Activated naive CD4-positive, alpha-beta T cell treated with anti-CD3 and anti-CD28 coated beads for 36 hours (primary cell): Measurements from ENCODE around the gene ADD2. TPM values are rescaled to one million over a fixed set of nuclear protein-coding genes. Genes with fewer than 3 reads are reported as not detected.
"Not testable (repeated sequence)": the region's sequence is repeated elsewhere in the genome, so short reads cannot be mapped to it uniquely, and the experiment has no call there.

Experiments
- CTCF ChIA-PET: fragments of 350-600 bp; sonication (Branson Sonifier 250); formaldehyde crosslinking; loops from one replicate; lab custom pipeline; 2021; ENCODE audit warnings: antibody characterized with exemption; lab: Charles Lee
- DNase-seq: peaks from one replicate; pipeline ENCODE4 v3.0.0-alpha.2; 2020
- H3K27ac Mint-ChIP-seq: one replicate; pipeline ENCODE4 v1.8.0; 2021; ENCODE audit warnings: mild to moderate bottlenecking, mixed read lengths
- H3K27me3 Mint-ChIP-seq: one replicate; pipeline ENCODE4 v1.8.0; 2021; ENCODE audit warnings: low read depth, mixed read lengths
- H3K36me3 Mint-ChIP-seq: one replicate; pipeline ENCODE4 v1.8.0; 2021; ENCODE audit warnings: low read depth, mixed read lengths
- H3K4me1 Mint-ChIP-seq: one replicate; pipeline ENCODE4 v1.8.0; 2021; ENCODE audit warnings: low read depth, mixed read lengths
- H3K4me3 Mint-ChIP-seq: one replicate; pipeline ENCODE4 v1.8.0; 2021; ENCODE audit warnings: mild to moderate bottlenecking, moderate library complexity, mixed read lengths
- H3K9me3 Mint-ChIP-seq: one replicate; pipeline ENCODE4 v1.8.0; 2021; ENCODE audit warnings: mixed read lengths
- intact Hi-C: fragments of 100-400 bp; cut with micrococcal nuclease; formaldehyde crosslinking; loops from one replicate; pipeline ENCODE4 v1.15.1; 2023
- total RNA-seq, 2 experiments: library from RNA; stranded (reverse); gene quantifications; one replicate each; pipeline ENCODE4 v1.2.3, GENCODE V29; 2021

The ADD2 gene
- total RNA-seq, 2 experiments from 2014 or later = 42.9 to 46.2 TPM

DNA sequence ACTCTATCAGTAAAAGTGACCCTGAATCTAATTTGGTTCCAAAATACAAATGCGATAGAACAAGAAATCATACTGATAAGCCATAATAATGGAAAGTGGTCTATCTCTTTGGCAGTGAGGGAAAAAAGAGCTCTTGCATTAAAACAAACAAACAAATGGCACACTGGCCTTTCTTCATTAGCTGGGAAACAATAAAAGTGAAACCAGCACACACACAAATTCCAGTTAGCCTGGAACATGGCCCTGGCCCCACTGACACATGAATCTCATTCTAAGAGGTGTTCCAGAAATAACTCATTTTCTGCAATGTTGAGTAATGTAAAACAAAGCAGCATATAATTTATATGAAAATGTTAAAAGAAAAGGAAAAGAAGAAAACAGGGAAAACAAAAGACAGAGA lies 135.0 kb downstream of the ADD2 start:
- DNase-seq = no peak
- H3K9me3 Mint-ChIP-seq = peaks cover 4% of the 10 kb centered on the region
- intact Hi-C loops = no loop called here
- no peaks in the 10 kb centered on the region for H3K27me3 Mint-ChIP-seq
- H3K27ac Mint-ChIP-seq = no peak overlapping the region
- CTCF ChIA-PET = interaction anchor here (0.6 kb wide), 1 partner anchor 10 kb away, joined by 3 read pairs; no protein-coding TSS in a partner anchor
- no peaks in the 10 kb centered on the region for H3K36me3 Mint-ChIP-seq
- peaks cover 5% of the 10 kb centered on the region for H3K4me1 Mint-ChIP-seq
- no peak overlapping the region for H3K4me3 Mint-ChIP-seq

DNA sequence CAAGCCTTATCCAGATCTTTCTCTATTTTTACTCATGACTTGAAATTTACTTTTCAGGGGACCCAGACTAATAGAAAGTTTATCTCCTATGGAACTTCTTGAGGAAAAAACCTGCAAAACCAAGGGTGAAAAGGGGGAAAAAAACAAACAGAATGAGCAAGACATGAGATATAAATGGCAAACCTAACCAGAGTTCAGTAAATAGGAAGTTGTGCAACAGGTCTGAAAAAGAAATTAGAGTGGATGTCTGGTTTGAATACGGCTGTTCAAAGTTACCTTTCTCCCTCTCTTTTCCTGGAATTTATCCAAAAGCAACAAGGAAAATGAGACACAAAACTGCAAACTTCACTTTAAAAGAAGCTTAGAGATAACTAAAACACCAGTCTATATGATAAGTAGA lies 135.6 kb downstream of the ADD2 start:
- intact Hi-C loops = no loop called here
- CTCF ChIA-PET = interaction anchor here (0.6 kb wide), 1 partner anchor 11 kb away, joined by 3 read pairs; no protein-coding TSS in a partner anchor
- no peaks in the 10 kb centered on the region for H3K27me3 Mint-ChIP-seq
- no peak overlapping the region for H3K4me3 Mint-ChIP-seq
- peaks cover 3% of the 10 kb centered on the region for H3K9me3 Mint-ChIP-seq
- H3K36me3 Mint-ChIP-seq = no peaks in the 10 kb centered on the region
- H3K4me1 Mint-ChIP-seq = peaks cover 4% of the 10 kb centered on the region
- no peak overlapping the region for H3K27ac Mint-ChIP-seq
- no peak for DNase-seq

DNA sequence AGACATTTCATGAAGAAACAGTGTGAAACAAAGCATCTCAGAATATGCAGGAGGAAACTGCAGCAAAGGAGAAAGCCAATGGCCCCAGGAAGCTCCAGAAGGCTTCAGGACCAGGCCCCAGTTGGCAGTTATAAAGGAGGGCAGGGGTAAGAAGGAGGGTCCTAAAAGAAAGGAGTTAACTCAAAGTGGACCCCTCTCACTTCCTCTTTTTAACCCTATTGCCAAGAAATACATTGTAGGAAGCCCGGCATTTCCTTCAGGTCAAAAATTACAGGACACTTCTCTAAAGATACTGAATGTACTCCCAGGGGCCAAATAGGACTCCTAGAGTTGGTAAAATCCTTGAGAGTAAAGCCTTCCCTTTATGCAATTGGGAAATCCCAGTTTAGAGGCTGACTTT lies 137.2 kb downstream of the ADD2 start:
- no peak for DNase-seq
- Mint-ChIP-seq H3K9me3 (peaks cover 3% of the 10 kb centered on the region), H3K36me3 (no peaks in the 10 kb centered on the region), H3K4me1 (peaks cover 2% of the 10 kb centered on the region), H3K4me3 (no peak overlapping the region), H3K27ac (no peak overlapping the region), H3K27me3 (no peaks in the 10 kb centered on the region)
- CTCF ChIA-PET = interaction anchor here (1.1 to 1.2 kb wide), 2 partner anchors 14 to 289 kb away, joined by 3 to 5 read pairs; no protein-coding TSS in a partner anchor
- intact Hi-C loops = no loop called here

DNA sequence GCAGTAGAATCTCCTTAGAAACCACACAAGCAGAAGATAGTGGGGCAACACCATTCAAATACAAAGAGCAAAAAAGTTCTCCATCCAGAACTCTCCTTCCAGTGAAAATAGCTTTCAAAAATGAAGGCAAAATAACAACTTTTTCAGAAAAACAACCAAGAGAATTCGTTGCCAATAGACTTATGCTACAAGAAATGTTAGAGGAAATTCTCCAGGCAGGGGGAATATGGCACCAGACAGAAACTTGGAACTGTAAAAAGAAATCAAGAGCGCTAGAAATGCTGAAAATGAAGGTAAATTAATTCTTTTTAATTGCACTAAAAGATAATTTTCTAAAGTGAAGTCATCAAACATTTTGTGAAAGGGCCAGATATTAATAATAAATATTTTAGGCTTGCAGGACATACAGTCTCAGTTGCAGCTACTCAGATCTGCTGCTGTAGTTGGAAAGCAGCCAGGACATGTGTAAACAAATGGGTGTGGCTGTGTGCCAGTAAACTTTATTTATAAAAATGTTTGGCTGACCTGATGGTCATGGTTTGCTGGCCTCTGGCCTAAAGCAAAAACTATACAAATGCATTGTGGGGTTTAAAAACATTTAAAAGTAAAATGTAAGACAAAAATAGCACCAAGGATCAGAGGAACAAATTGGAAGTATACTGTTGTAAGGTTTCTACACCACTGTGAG lies 140.6 kb downstream of the ADD2 start:
- no peaks in the 10 kb centered on the region for H3K27me3 Mint-ChIP-seq
- CTCF ChIA-PET = interaction anchor here (0.6 kb wide), 1 partner anchor 324 kb away, joined by 3 read pairs; no protein-coding TSS in a partner anchor
- no peaks in the 10 kb centered on the region for H3K4me1 Mint-ChIP-seq
- no peaks in the 10 kb centered on the region for H3K36me3 Mint-ChIP-seq
- intact Hi-C loops = no loop called here
- H3K9me3 Mint-ChIP-seq = no peaks in the 10 kb centered on the region
- DNase-seq = no peak
- no peak overlapping the region for H3K4me3 Mint-ChIP-seq
- no peak overlapping the region for H3K27ac Mint-ChIP-seq

GRCh38 chr2:70626254-70626990 lies 141.6 kb downstream of the ADD2 start:
- Mint-ChIP-seq H3K4me3 (no peak overlapping the region), H3K27me3 (no peaks in the 10 kb centered on the region), H3K36me3 (no peaks in the 10 kb centered on the region), H3K9me3 (no peaks in the 10 kb centered on the region), H3K27ac (no peak overlapping the region), H3K4me1 (no peaks in the 10 kb centered on the region)
- no peak for DNase-seq
- intact Hi-C loops = no loop called here
- CTCF ChIA-PET = interaction anchor here (1.2 kb wide), 1 partner anchor 9 kb away, joined by 6 read pairs; no protein-coding TSS in a partner anchor

DNA sequence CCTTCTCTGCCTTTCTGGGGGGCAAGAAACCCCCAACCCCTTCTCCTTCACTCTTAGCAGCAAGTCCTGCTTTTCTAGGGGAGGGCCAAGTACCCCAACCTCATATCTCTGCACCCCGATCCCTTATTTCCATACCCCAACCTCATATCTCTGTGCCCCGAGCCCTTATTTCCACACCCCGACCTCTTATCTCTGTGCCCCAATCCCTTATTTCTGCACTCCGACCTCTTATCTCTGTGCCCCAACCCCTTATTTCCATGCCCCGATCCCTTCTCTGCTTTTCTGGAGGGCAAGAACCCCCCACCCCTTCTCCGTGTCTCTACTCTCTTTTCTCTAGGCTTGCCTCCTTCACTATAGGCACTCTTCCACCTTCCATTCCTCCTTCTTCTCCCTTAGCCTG lies 146.5 kb downstream of the ADD2 start:
- H3K27me3 Mint-ChIP-seq, DNase-seq, intact Hi-C loops, H3K4me1 Mint-ChIP-seq, H3K4me3 Mint-ChIP-seq, CTCF ChIA-PET, H3K36me3 Mint-ChIP-seq, H3K9me3 Mint-ChIP-seq, H3K27ac Mint-ChIP-seq: not testable (repeated sequence)

GRCh38 chr2:70620020-70620419 lies 148.0 kb downstream of the ADD2 start:
- no peak for DNase-seq
- Mint-ChIP-seq H3K4me1 (no peaks in the 10 kb centered on the region), H3K36me3 (no peaks in the 10 kb centered on the region), H3K4me3 (no peak overlapping the region), H3K9me3 (no peaks in the 10 kb centered on the region), H3K27ac (no peak overlapping the region), H3K27me3 (no peaks in the 10 kb centered on the region)
- intact Hi-C loops = no loop called here
- CTCF ChIA-PET = interaction anchor here (0.6 to 5.9 kb wide), 9 partner anchors 9 to 316 kb away, joined by 3 to 66 read pairs (median 4); partner anchors contain the start of gene ADD2

GRCh38 chr2:70619167-70619566 lies 148.8 kb downstream of the ADD2 start:
- H3K36me3 Mint-ChIP-seq = no peaks in the 10 kb centered on the region
- H3K4me1 Mint-ChIP-seq = no peaks in the 10 kb centered on the region
- H3K27me3 Mint-ChIP-seq = no peaks in the 10 kb centered on the region
- CTCF ChIA-PET = interaction anchor here (0.9 to 5.9 kb wide), 11 partner anchors 9 to 315 kb away, joined by 3 to 66 read pairs (median 9); partner anchors contain the start of genes ADD2 and TGFA
- no peak overlapping the region for H3K27ac Mint-ChIP-seq
- intact Hi-C loops = no loop called here
- no peak for DNase-seq
- H3K9me3 Mint-ChIP-seq = no peaks in the 10 kb centered on the region
- H3K4me3 Mint-ChIP-seq = no peak overlapping the region

DNA sequence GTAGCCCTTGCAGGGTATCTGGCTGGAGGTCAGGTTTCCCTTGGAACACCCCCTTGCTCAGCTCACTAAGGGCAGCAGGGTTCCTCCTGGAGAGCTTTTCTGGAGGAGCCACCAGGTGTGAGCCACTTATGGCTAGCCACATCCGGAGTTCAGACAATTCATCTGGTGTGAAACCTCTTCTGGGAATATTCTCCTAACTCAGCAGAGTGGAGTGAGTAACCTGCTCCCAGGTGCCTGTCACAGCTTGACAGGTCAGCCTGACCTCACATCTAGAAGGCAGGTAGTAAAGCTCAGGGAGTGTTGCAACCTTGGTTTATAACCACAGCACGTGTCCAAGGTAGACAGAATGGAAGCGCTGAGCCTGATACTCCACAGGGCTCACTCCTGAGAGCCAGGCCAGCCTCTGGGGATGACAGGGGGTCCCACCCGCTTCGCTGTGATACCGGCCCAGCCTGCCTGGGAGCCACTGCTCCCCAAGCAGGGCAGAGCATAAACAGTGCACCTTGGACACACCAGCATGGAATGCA lies 151.8 kb downstream of the ADD2 start:
- H3K27ac Mint-ChIP-seq = no peak overlapping the region
- H3K36me3 Mint-ChIP-seq = no peaks in the 10 kb centered on the region
- no peaks in the 10 kb centered on the region for H3K4me1 Mint-ChIP-seq
- CTCF ChIA-PET = interaction anchor here (0.7 to 5.9 kb wide), 3 partner anchors 276 to 313 kb away, joined by 6 to 66 read pairs (median 10); no protein-coding TSS in a partner anchor
- intact Hi-C loops = no loop called here
- no peaks in the 10 kb centered on the region for H3K9me3 Mint-ChIP-seq
- DNase-seq = no peak
- H3K4me3 Mint-ChIP-seq = no peak overlapping the region
- no peaks in the 10 kb centered on the region for H3K27me3 Mint-ChIP-seq

DNA sequence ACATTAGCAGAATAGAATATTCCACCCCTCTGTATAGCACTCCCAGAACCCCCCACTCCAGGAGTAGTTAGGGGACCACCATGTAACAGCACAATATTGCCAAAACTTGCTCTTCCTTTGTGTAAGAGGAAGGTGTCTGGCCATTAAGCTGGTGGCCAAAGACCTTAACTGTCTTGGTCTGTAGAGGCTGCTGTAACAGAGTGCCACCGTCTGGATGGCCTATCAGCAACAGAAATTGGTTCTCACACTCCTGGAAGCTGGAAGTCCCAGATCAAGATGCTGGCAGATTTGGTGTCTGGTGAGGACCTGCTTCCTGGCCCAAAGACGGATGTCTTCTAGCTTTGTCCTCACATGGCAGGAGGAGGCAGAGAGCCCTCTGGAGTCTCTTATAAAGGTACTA lies 152.8 kb downstream of the ADD2 start:
- Mint-ChIP-seq H3K4me1 (no peaks in the 10 kb centered on the region), H3K36me3 (no peaks in the 10 kb centered on the region), H3K4me3 (no peak overlapping the region), H3K9me3 (no peaks in the 10 kb centered on the region), H3K27me3 (no peaks in the 10 kb centered on the region), H3K27ac (no peak overlapping the region)
- CTCF ChIA-PET = interaction anchor here (1.7 to 5.9 kb wide), 2 partner anchors 275 to 311 kb away, joined by 10 to 66 read pairs; no protein-coding TSS in a partner anchor
- no peak for DNase-seq
- intact Hi-C loops = no loop called here

GRCh38 chr2:70613521-70613920 lies 154.5 kb downstream of the ADD2 start:
- Mint-ChIP-seq H3K27me3 (no peaks in the 10 kb centered on the region), H3K36me3 (no peaks in the 10 kb centered on the region), H3K27ac (no peak overlapping the region), H3K4me3 (no peak overlapping the region), H3K4me1 (no peaks in the 10 kb centered on the region), H3K9me3 (no peaks in the 10 kb centered on the region)
- no peak for DNase-seq
- intact Hi-C loops = no loop called here
- CTCF ChIA-PET = interaction anchor here (0.6 kb wide), 1 partner anchor 49 kb away, joined by 3 read pairs; no protein-coding TSS in a partner anchor

DNA sequence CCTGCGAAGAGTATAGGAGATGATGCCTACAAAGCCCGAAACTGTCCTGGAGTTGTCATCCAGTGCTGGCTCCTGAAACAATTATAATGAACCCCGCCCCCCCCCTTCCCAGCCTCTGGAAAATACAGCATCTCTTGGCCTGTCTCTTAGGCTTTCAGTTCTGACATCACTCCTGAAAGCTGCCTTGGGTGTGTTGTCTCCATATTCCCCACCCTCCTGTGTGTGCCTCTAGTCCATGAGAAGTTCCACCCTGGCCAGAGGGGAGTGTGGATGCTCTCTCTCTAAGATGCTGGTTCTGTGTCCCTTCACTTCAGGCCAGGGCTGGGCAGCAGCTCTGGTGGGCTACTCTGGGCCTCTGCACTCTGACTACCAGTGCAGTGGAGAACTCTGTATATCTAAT lies 155.4 kb downstream of the ADD2 start:
- no peaks in the 10 kb centered on the region for H3K27me3 Mint-ChIP-seq
- no peak for DNase-seq

More for the DNA sequence above, 155.4 kb downstream of the ADD2 start:
- Mint-ChIP-seq H3K9me3 (no peaks in the 10 kb centered on the region), H3K4me3 (no peak overlapping the region), H3K27ac (no peak overlapping the region), H3K4me1 (no peaks in the 10 kb centered on the region), H3K36me3 (no peaks in the 10 kb centered on the region)
- intact Hi-C loops = no loop called here
- CTCF ChIA-PET = interaction anchor here (0.7 kb wide), 1 partner anchor 17 kb away, joined by 3 read pairs; no protein-coding TSS in a partner anchor
